GM18526 (cell line): ENCODE results near the gene ADAM22.

ENCODE experiments used
- POLR2A ChIP-seq: IDR thresholded peaks from 3 replicates; pipeline ENCODE4 v1.6.1; 2011; ENCODE audit not compliant: insufficient read length; ENCODE audit errors: extremely low read depth

ADAM22 gene

GRCh38 chr7:88205179-88205578, 271.1 kb downstream of the ADAM22 start:
- TF ChIP-seq POLR2A = no peak

GRCh38 chr7:88206254-88206653, 272.2 kb downstream of the ADAM22 start:
- no peak for TF ChIP-seq POLR2A

GRCh38 chr7:88208521-88208920, 274.5 kb downstream of the ADAM22 start:
- TF ChIP-seq POLR2A = no peak

GRCh38 chr7:88212918-88213317, 278.9 kb downstream of the ADAM22 start:
- no peak for TF ChIP-seq POLR2A

GRCh38 chr7:88214456-88214855, 280.4 kb downstream of the ADAM22 start:
- no peak for TF ChIP-seq POLR2A

- no peak for TF ChIP-seq POLR2A
Observed at GRCh38 chr7:88215295-88215694, 281.2 kb downstream of the ADAM22 start.

GRCh38 chr7:88216276-88216675, 282.2 kb downstream of the ADAM22 start:
- TF ChIP-seq POLR2A = no peak

- TF ChIP-seq POLR2A = no peak
Observed at GRCh38 chr7:88217675-88218428, 283.8 kb downstream of the ADAM22 start.

- TF ChIP-seq POLR2A = no peak
Observed at GRCh38 chr7:88218429-88218745, 284.3 kb downstream of the ADAM22 start.

GRCh38 chr7:88218836-88219605, 285.0 kb downstream of the ADAM22 start:
- peak; percentile 40 for TF ChIP-seq POLR2A

- TF ChIP-seq POLR2A = peak; percentile 74
Observed at GRCh38 chr7:88219781-88220747, 286.0 kb downstream of the ADAM22 start, which contains the start of gene SRI. Gene SRI, minus strand, starts transcription at chr7:88220038. Its CDS starts 12 bp downstream, at chr7:88220026.

GRCh38 chr7:88223265-88223664, 289.2 kb downstream of the ADAM22 start:
- TF ChIP-seq POLR2A = no peak

- TF ChIP-seq POLR2A = no peak
Observed at GRCh38 chr7:88224601-88225275, 290.7 kb downstream of the ADAM22 start.

- no peak for TF ChIP-seq POLR2A
Observed at GRCh38 chr7:88226201-88226600, 292.1 kb downstream of the ADAM22 start.
